ENCODE measurements around the gene CABP2. TPM values are rescaled to one million over a fixed set of nuclear protein-coding genes. Genes with fewer than 3 reads are reported as not detected.

Gene CABP2
- total RNA-seq, 1 donor from 2014 or later, result not detected

DNA sequence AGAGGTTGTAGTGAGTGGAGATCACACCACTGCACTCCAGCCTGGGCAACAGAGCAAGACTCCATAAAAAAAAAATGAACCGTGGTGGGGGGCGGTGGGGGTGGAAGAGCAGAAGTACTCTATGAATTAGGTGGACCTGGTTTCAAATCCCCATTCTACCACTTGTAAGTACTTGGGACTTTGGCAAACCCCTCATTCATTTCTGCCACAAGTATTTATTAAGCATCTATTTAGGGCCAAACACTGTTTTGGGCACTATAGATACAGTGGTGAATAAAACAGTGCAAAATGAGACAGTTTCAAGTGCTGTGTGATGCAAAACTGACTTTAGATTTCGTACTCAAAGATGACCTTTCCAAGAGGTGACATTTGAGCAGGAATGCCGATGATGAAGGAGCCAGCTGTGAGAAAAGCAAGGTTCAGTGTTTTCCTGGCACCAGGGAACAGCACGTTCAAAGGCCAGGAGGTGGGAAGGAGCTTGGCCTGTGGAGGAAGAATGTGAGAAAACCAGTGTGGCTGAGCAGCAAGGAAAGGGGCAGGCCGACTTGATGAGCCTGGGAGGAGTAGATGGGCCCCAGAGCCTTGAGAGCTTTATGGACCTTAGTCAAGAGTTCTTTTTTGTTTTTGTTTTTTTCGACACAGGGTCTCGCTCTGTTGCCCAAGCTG, 52.8 kb downstream of the CABP2 start:
- no peak for DNase-seq
- ATAC-seq, result no peak

DNA sequence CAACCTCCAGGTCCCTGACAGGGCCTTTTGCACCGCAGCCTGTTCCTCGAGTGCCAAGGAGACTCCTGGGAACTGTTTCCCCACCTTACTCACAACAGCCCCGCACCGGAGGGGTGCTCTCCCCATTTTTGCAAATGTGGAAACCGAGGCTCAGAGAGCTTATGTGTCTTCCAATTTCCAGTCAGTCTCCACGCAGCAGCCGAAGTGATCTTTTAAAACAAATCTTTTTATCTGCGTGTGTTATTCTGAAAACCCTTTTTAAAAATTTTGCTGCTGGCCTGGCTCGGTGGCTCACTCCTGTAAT, 53.8 kb downstream of the CABP2 start:
- ATAC-seq (no peak), DNase-seq (no peak)
- peaks cover 38% of the 10 kb centered on the region for H3K4me1 ChIP-seq
- TF ChIP-seq, protein P1, sequence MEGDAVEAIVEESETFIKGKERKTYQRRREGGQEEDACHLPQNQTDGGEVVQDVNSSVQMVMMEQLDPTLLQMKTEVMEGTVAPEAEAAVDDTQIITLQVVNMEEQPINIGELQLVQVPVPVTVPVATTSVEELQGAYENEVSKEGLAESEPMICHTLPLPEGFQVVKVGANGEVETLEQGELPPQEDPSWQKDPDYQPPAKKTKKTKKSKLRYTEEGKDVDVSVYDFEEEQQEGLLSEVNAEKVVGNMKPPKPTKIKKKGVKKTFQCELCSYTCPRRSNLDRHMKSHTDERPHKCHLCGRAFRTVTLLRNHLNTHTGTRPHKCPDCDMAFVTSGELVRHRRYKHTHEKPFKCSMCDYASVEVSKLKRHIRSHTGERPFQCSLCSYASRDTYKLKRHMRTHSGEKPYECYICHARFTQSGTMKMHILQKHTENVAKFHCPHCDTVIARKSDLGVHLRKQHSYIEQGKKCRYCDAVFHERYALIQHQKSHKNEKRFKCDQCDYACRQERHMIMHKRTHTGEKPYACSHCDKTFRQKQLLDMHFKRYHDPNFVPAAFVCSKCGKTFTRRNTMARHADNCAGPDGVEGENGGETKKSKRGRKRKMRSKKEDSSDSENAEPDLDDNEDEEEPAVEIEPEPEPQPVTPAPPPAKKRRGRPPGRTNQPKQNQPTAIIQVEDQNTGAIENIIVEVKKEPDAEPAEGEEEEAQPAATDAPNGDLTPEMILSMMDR (IDR thresholded peaks at IDR 0.05), result no peak
- peak overlapping the region; percentile 78 for H3K4me3 ChIP-seq
- intact Hi-C loops (cut with DNase I), result no loop called here
- peak overlapping the region; percentile 92 for H3K27ac ChIP-seq
- no peaks in the 10 kb centered on the region for H3K9me3 ChIP-seq
- H3K36me3 ChIP-seq, result peaks cover 6% of the 10 kb centered on the region
- H3K27me3 ChIP-seq (ENCODE audit: low read depth), result no peaks in the 10 kb centered on the region

More for the DNA sequence above, 52.8 kb downstream of the CABP2 start:
- intact Hi-C loops (cut with DNase I), result no loop called here
- Histone ChIP-seq H3K27ac (no peak overlapping the region), H3K4me3 (no peak overlapping the region), H3K9me3 (no peaks in the 10 kb centered on the region), H3K4me1 (peaks cover 32% of the 10 kb centered on the region), H3K36me3 (peaks cover 6% of the 10 kb centered on the region), H3K27me3 (ENCODE audit: low read depth) (no peaks in the 10 kb centered on the region)
- TF ChIP-seq, protein P1 (IDR thresholded peaks at IDR 0.05), result no peak

Small RNA genes within 50 kb of the gene (microRNA-seq; reads per million reads assigned to microRNA genes)
- not detected for gene MIR6752 (ENCODE audit: borderline number of aligned reads)

Other genes with a start within 250 kb of the CABP2 start
- 66.9 TPM for gene ANKRD13D, start 234.1 kb downstream of the CABP2 start, total RNA-seq
- gene SSH3, start 219.9 kb downstream of the CABP2 start, total RNA-seq, result 37.7 TPM
- 86.6 TPM for gene POLD4, start 169.9 kb downstream of the CABP2 start, total RNA-seq
- gene CLCF1, start 149.8 kb downstream of the CABP2 start, total RNA-seq, result 3.7 TPM
- 28.9 TPM for gene RAD9A, start 131.5 kb downstream of the CABP2 start, total RNA-seq
- 144 TPM for gene PPP1CA, start 121.6 kb downstream of the CABP2 start, total RNA-seq
- gene TBC1D10C, start 119.4 kb downstream of the CABP2 start, total RNA-seq, result 45.3 TPM
- gene CARNS1, start 107.8 kb downstream of the CABP2 start, total RNA-seq, result 0.71 TPM
- 42.1 TPM for gene RPS6KB2, start 95.0 kb downstream of the CABP2 start, total RNA-seq
- gene PTPRCAP, start 85.8 kb downstream of the CABP2 start, total RNA-seq, result 15.7 TPM
- gene CORO1B, start 80.0 kb downstream of the CABP2 start, total RNA-seq, result 150 TPM
- gene GPR152, start 70.7 kb downstream of the CABP2 start, total RNA-seq, result not detected
- 4.0 TPM for gene CABP4, start 68.1 kb downstream of the CABP2 start, total RNA-seq
- 49.1 TPM for gene TMEM134, start 54.2 kb downstream of the CABP2 start, total RNA-seq
- gene AIP, start 40.4 kb downstream of the CABP2 start, total RNA-seq, result 85.2 TPM
- gene PITPNM1, start 18.1 kb downstream of the CABP2 start, total RNA-seq, result 54.1 TPM
- gene CDK2AP2, start 15.3 kb downstream of the CABP2 start, total RNA-seq, result 79.7 TPM
- 677 TPM for gene GSTP1, start 60.4 kb upstream of the CABP2 start, total RNA-seq
- gene NDUFV1, start 83.5 kb upstream of the CABP2 start, total RNA-seq, result 143 TPM
- gene NUDT8, start 106.5 kb upstream of the CABP2 start, total RNA-seq, result 8.8 TPM
- not detected for gene TBX10, start 116.3 kb upstream of the CABP2 start, total RNA-seq
- gene ACY3, start 127.3 kb upstream of the CABP2 start, total RNA-seq, result not detected
- 0.65 TPM for gene ALDH3B2, start 151.2 kb upstream of the CABP2 start, total RNA-seq

All from lower lobe of right lung (tissue), 2 donors.